HepG2 (cell line): ENCODE results near the gene TCTA. TPM values are rescaled to one million over a fixed set of nuclear protein-coding genes. Genes with fewer than 3 reads are reported as not detected.

Experiments used
- ARID2 ChIP-seq: sonication (generic); formaldehyde crosslinking; IDR thresholded peaks from 2 replicates; pipeline ENCODE4 v1.8.1; 2022; ENCODE audit warnings: mild to moderate bottlenecking, missing genetic modification reagents, borderline replicate concordance
- CREB1 ChIP-seq, 2 experiments: fragments of 450-650 bp in 1 of 2; IDR thresholded peaks; 2 replicates each; pipeline ENCODE4 v1.6.1; 2016 to 2017; ENCODE audit warnings: control low read depth in 1 of 2, mild to moderate bottlenecking in 1 of 2, missing compliant biosample characterization in 1 of 2, missing genetic modification characterization in 1 of 2
- DNMT3B ChIP-seq: conservative IDR thresholded peaks from 2 replicates; pipeline ENCODE4 v1.6.1; 2016; ENCODE audit warnings: missing biosample characterization, control low read depth
- ETV6 ChIP-seq: sonication (generic); formaldehyde crosslinking; conservative IDR thresholded peaks from 2 replicates; pipeline ENCODE4 v1.4.0; 2020; ENCODE audit warnings: missing genetic modification reagents
- FOSL2 ChIP-seq: sonication (generic); formaldehyde crosslinking; IDR thresholded peaks from 2 replicates; pipeline ENCODE4 v1.4.0; 2020; ENCODE audit warnings: missing genetic modification reagents
- GATA4 ChIP-seq: sonication (generic); IDR thresholded peaks from 2 replicates; pipeline ENCODE4 v1.6.1; 2016; ENCODE audit warnings: antibody characterized with exemption, low read depth, borderline replicate concordance
- KDM5A ChIP-seq: fragments of 200-600 bp; sonication (generic); IDR thresholded peaks from 2 replicates; pipeline ENCODE4 v1.7.0; 2018; ENCODE audit warnings: antibody characterized with exemption, mild to moderate bottlenecking, low read length, borderline replicate concordance
- MTF2 ChIP-seq: sonication (generic); formaldehyde crosslinking; IDR thresholded peaks from 2 replicates; pipeline ENCODE4 v1.5.0; 2020; ENCODE audit warnings: missing genetic modification reagents, borderline replicate concordance
- NFE2L2 ChIP-seq: fragments of 150-350 bp; IDR thresholded peaks from 2 replicates; pipeline ENCODE4 v1.6.1; 2014; ENCODE audit warnings: low read length
- NONO ChIP-seq, 2 experiments: fragments of 450-650 bp in 1 of 2; sonication (generic) in 1 of 2; formaldehyde crosslinking in 1 of 2; IDR thresholded peaks in 1 of 2; conservative IDR thresholded peaks in 1 of 2; 2 replicates each; pipeline versions ENCODE4 v1.6.1 to v1.8.0; 2017 to 2022; ENCODE audit warnings: mild to moderate bottlenecking in 1 of 2, missing genetic modification reagents in 1 of 2, moderate library complexity in 1 of 2
- NR1H2 ChIP-seq: sonication (generic); formaldehyde crosslinking; IDR thresholded peaks from 2 replicates; pipeline ENCODE4 v1.8.1; 2022; ENCODE audit warnings: low read depth, missing genetic modification reagents, borderline replicate concordance
- PHF5A ChIP-seq: IDR thresholded peaks from one replicate; pipeline ENCODE4 v1.6.1; 2018; ENCODE audit warnings: low read depth, missing genetic modification reagents; ENCODE audit not compliant: unreplicated experiment
- PRPF4 ChIP-seq: fragments of 200-400 bp; formaldehyde crosslinking; IDR thresholded peaks from 2 replicates; pipeline ENCODE4 v1.6.1; 2016; ENCODE audit warnings: low read length, low read depth; ENCODE audit not compliant: poor library complexity, severe bottlenecking
- RARG ChIP-seq: sonication (generic); formaldehyde crosslinking; IDR thresholded peaks from 2 replicates; pipeline ENCODE4 v1.4.0; 2020; ENCODE audit warnings: low read depth, mild to moderate bottlenecking, missing genetic modification reagents
- SRSF9 ChIP-seq: fragments of 200-400 bp; formaldehyde crosslinking; IDR thresholded peaks from 2 replicates; pipeline ENCODE4 v1.6.1; 2018; ENCODE audit warnings: borderline replicate concordance, mild to moderate bottlenecking, low read depth, low read length; ENCODE audit not compliant: insufficient read depth, poor library complexity, severe bottlenecking
- WIZ ChIP-seq: sonication (generic); formaldehyde crosslinking; IDR thresholded peaks from 2 replicates; pipeline ENCODE4 v1.5.1; 2020; ENCODE audit warnings: mild to moderate bottlenecking, missing genetic modification reagents
- ZIK1 ChIP-seq: sonication (generic); formaldehyde crosslinking; IDR thresholded peaks from 2 replicates; pipeline ENCODE4 v1.5.0; 2020; ENCODE audit warnings: mild to moderate bottlenecking, low read depth, missing genetic modification reagents, borderline replicate concordance
- ZNF34 ChIP-seq: sonication (generic); formaldehyde crosslinking; IDR thresholded peaks from 2 replicates; pipeline ENCODE4 v1.4.0; 2020; ENCODE audit warnings: mild to moderate bottlenecking, missing genetic modification reagents, borderline replicate concordance
- ZNF446 ChIP-seq: sonication (generic); formaldehyde crosslinking; IDR thresholded peaks from 2 replicates; pipeline ENCODE4 v1.5.0; 2020; ENCODE audit warnings: mild to moderate bottlenecking, missing genetic modification reagents
- ZNF547 ChIP-seq: sonication (generic); formaldehyde crosslinking; IDR thresholded peaks from 2 replicates; pipeline ENCODE4 v1.5.1; 2020; ENCODE audit warnings: mild to moderate bottlenecking, missing genetic modification reagents
- ZNF777 ChIP-seq: sonication (generic); formaldehyde crosslinking; IDR thresholded peaks from 2 replicates; pipeline ENCODE4 v1.4.0; 2020; ENCODE audit warnings: missing genetic modification reagents
- ZNF782 ChIP-seq: sonication (generic); formaldehyde crosslinking; IDR thresholded peaks from 2 replicates; pipeline ENCODE4 v1.4.0; 2020; ENCODE audit warnings: missing genetic modification reagents, mild to moderate bottlenecking, borderline replicate concordance
- polyA plus RNA-seq, 8 experiments: library from polyadenylated mRNA; depleted of rRNA in 3 of 8; stranded (reverse) in 7 of 8; unstranded in 1 of 8; fragments of >200 nt; fragmentation: Illumina TruSeq in 4 of 8; extraction: Trizol in 4 of 8; gene quantifications; 2 replicates each; pipeline versions ENCODE4 v1.2.1 to v1.2.3, GENCODE V29; 2011 to 2016; ENCODE audit warnings: low read depth in 4 of 8, missing spikeins in 1 of 8, mixed read lengths in 1 of 8; ENCODE audit not compliant: insufficient read depth in 1 of 8
- total RNA-seq, 5 experiments: library from RNA; depleted of rRNA; stranded (reverse); fragments of >200 nt; fragmentation: Illumina TruSeq; extraction: Trizol; gene quantifications; 2 replicates each; pipeline ENCODE4 v1.2.3, GENCODE V29; 2016; ENCODE audit warnings: low read depth in 1 of 5
- TF ChIP-seq, protein P1 (sequence below): sonication (generic); formaldehyde crosslinking; IDR thresholded peaks from 2 replicates; pipeline ENCODE4 v1.4.0; 2020; ENCODE audit warnings: missing genetic modification reagents
- TF ChIP-seq, protein P2 (sequence below): sonication (generic); formaldehyde crosslinking; IDR thresholded peaks from 2 replicates; pipeline ENCODE4 v1.8.0; 2022; ENCODE audit warnings: mild to moderate bottlenecking, missing genetic modification reagents
- TF ChIP-seq, protein P3 (sequence below): sonication (generic); formaldehyde crosslinking; IDR thresholded peaks from 2 replicates; pipeline ENCODE4 v1.4.0; 2020; ENCODE audit warnings: missing genetic modification reagents
- TF ChIP-seq, protein P4 (sequence below): sonication (generic); formaldehyde crosslinking; IDR thresholded peaks from 2 replicates; pipeline ENCODE4 v1.5.0; 2020; ENCODE audit warnings: missing genetic modification reagents

The TCTA gene
- total and polyA plus RNA-seq, 2 of the 13 experiments (the other 11 are each of a cell fraction or from before 2014, with no cell fraction given), result 8.3 to 13.2 TPM

DNA sequence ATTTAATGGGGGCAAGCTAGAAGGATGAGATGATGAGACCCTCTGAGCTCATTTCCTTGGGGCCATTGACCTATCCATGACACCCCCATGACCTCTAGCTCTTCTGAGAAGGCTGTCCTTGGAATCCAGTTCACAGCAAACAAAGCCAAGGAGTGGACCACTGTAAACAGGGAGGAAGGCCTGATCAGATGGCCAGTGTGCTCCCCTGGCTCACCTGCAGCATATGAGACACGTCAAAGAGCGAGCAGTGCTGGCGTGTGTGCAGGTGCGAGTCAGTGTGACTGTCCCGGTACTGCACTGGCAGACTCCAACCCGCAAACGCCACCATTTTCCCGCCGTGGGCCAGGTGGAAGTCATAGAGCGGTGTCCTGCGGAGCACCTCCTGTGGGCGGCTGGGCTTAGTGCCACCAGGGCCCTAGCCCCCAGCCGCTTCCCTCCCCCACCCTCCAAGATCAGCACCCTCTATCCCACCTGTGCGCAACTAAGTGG lies 9.7 kb downstream of the TCTA start (continued):
- TF ChIP-seq, protein P1, sequence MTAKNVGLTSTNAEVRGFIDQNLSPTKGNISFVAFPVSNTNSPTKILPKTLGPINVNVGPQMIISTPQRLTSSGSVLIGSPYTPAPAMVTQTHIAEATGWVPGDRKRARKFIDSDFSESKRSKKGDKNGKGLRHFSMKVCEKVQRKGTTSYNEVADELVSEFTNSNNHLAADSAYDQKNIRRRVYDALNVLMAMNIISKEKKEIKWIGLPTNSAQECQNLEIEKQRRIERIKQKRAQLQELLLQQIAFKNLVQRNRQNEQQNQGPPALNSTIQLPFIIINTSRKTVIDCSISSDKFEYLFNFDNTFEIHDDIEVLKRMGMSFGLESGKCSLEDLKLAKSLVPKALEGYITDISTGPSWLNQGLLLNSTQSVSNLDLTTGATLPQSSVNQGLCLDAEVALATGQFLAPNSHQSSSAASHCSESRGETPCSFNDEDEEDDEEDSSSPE (CRISPR knock-in tag), result peak; percentile 36; the same call in 1 of the 2 replicates
- TF ChIP-seq ZIK1 (CRISPR knock-in tag), result 0 out of 2 replicates have a peak, but pooled peaks have one; percentile 44
- TF ChIP-seq CREB1 (IDR thresholded peaks at IDR 0.05), result no peak
- TF ChIP-seq CREB1 (CRISPR knock-in tag; IDR thresholded peaks at IDR 0.05), result no peak
- peak; percentile 88 for TF ChIP-seq ZNF34 (CRISPR knock-in tag)
- no peak for TF ChIP-seq PHF5A (CRISPR knock-in tag)
- TF ChIP-seq RARG (CRISPR knock-in tag), result no peak
- 0 out of 2 replicates have a peak, but pooled peaks have one; percentile 39 for TF ChIP-seq KDM5A
- TF ChIP-seq NFE2L2, result no peak
- no peak; the same call in 1 of the 2 replicates for TF ChIP-seq ZNF782 (CRISPR knock-in tag)
- no peak for TF ChIP-seq PRPF4
- no peak for TF ChIP-seq MTF2 (CRISPR knock-in tag)
- no peak for TF ChIP-seq ZNF777 (CRISPR knock-in tag)
- no peak for TF ChIP-seq ZNF547 (CRISPR knock-in tag)
- TF ChIP-seq GATA4, result no peak
- TF ChIP-seq ETV6, result 0 out of 2 replicates have a peak, but pooled peaks have one; percentile 6
- TF ChIP-seq, protein P2, sequence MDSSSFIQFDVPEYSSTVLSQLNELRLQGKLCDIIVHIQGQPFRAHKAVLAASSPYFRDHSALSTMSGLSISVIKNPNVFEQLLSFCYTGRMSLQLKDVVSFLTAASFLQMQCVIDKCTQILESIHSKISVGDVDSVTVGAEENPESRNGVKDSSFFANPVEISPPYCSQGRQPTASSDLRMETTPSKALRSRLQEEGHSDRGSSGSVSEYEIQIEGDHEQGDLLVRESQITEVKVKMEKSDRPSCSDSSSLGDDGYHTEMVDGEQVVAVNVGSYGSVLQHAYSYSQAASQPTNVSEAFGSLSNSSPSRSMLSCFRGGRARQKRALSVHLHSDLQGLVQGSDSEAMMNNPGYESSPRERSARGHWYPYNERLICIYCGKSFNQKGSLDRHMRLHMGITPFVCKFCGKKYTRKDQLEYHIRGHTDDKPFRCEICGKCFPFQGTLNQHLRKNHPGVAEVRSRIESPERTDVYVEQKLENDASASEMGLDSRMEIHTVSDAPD (CRISPR knock-in tag), result no peak
- no peak for TF ChIP-seq NONO (IDR thresholded peaks at IDR 0.05)
- no peak for TF ChIP-seq NONO (CRISPR knock-in tag; conservative IDR thresholded peaks at IDR 0.05)
- no peak for TF ChIP-seq NR1H2 (CRISPR knock-in tag)
- TF ChIP-seq, protein P3, sequence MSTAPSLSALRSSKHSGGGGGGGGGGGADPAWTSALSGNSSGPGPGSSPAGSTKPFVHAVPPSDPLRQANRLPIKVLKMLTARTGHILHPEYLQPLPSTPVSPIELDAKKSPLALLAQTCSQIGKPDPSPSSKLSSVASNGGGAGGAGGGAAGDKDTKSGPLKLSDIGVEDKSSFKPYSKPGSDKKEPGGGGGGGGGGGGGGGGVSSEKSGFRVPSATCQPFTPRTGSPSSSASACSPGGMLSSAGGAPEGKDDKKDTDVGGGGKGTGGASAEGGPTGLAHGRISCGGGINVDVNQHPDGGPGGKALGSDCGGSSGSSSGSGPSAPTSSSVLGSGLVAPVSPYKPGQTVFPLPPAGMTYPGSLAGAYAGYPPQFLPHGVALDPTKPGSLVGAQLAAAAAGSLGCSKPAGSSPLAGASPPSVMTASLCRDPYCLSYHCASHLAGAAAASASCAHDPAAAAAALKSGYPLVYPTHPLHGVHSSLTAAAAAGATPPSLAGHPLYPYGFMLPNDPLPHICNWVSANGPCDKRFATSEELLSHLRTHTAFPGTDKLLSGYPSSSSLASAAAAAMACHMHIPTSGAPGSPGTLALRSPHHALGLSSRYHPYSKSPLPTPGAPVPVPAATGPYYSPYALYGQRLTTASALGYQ (CRISPR knock-in tag), result no peak
- TF ChIP-seq ZNF446 (CRISPR knock-in tag), result no peak
- TF ChIP-seq SRSF9, result no peak
- TF ChIP-seq WIZ (CRISPR knock-in tag), result no peak
- no peak for TF ChIP-seq FOSL2
- no peak for TF ChIP-seq DNMT3B (CRISPR knock-in tag)
- no peak for TF ChIP-seq ARID2 (CRISPR knock-in tag)
- TF ChIP-seq, protein P4, sequence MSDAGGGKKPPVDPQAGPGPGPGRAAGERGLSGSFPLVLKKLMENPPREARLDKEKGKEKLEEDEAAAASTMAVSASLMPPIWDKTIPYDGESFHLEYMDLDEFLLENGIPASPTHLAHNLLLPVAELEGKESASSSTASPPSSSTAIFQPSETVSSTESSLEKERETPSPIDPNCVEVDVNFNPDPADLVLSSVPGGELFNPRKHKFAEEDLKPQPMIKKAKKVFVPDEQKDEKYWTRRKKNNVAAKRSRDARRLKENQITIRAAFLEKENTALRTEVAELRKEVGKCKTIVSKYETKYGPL (CRISPR knock-in tag), result no peak
